H9 (cell line): ENCODE measurements around the gene DNM2. TPM values are rescaled to one million over a fixed set of nuclear protein-coding genes. Genes with fewer than 3 reads are reported as not detected.

Experiments
- DNase-seq: peaks from one replicate; pipeline ENCODE4 v3.0.0-alpha.2; 2017
- H2AFZ ChIP-seq: one replicate; pipeline ENCODE4 v1.6.1; 2013; ENCODE audit warnings: mild to moderate bottlenecking, low read length, control low read depth, moderate library complexity
- H2AK5ac ChIP-seq: 2 replicates; pipeline ENCODE4 v1.6.1; 2013; ENCODE audit warnings: low read length, control low read depth, mixed read lengths; ENCODE audit not compliant: insufficient read length
- H2BK120ac ChIP-seq: one replicate; pipeline ENCODE4 v1.6.1; 2013; ENCODE audit warnings: low read depth, mild to moderate bottlenecking, low read length, control low read depth, inconsistent platforms; ENCODE audit not compliant: poor library complexity, severe bottlenecking
- H2BK12ac ChIP-seq: 2 replicates; pipeline ENCODE4 v1.6.1; 2013; ENCODE audit warnings: low read length, control low read depth, mixed read lengths, low read depth; ENCODE audit not compliant: insufficient read length
- H2BK15ac ChIP-seq: 2 replicates; pipeline ENCODE4 v1.6.1; 2013; ENCODE audit warnings: low read depth, low read length, control low read depth
- H2BK20ac ChIP-seq: one replicate; pipeline ENCODE4 v1.6.1; 2013; ENCODE audit warnings: low read depth, mild to moderate bottlenecking, low read length, control low read depth, inconsistent platforms; ENCODE audit not compliant: poor library complexity, severe bottlenecking
- H2BK5ac ChIP-seq: 2 replicates; pipeline ENCODE4 v1.6.1; 2013; ENCODE audit warnings: low read length, control low read depth, mixed read lengths; ENCODE audit not compliant: insufficient read length
- H3K14ac ChIP-seq: 2 replicates; pipeline ENCODE4 v1.6.1; 2013; ENCODE audit warnings: low read length, control low read depth; ENCODE audit not compliant: insufficient read depth
- H3K18ac ChIP-seq: 2 replicates; pipeline ENCODE4 v1.6.1; 2013; ENCODE audit warnings: low read depth, mild to moderate bottlenecking, mixed read lengths, low read length, control low read depth; ENCODE audit not compliant: insufficient read length
- H3K23ac ChIP-seq: 2 replicates; pipeline ENCODE4 v1.6.1; 2013; ENCODE audit warnings: low read length, control low read depth, mixed read lengths, low read depth; ENCODE audit not compliant: insufficient read length
- H3K23me2 ChIP-seq: 2 replicates; pipeline ENCODE4 v1.6.1; 2013; ENCODE audit warnings: low read depth, mild to moderate bottlenecking, mixed read lengths, low read length, control low read depth; ENCODE audit not compliant: insufficient read length, poor library complexity, severe bottlenecking
- H3K27ac ChIP-seq: 2 replicates; pipeline ENCODE4 v1.5.1; 2013; ENCODE audit warnings: low read length, control low read depth, mixed read lengths, low read depth; ENCODE audit not compliant: insufficient read length
- H3K27me3 ChIP-seq: 2 replicates; pipeline ENCODE4 v1.6.1; 2013; ENCODE audit warnings: low read length, control low read depth, inconsistent platforms; ENCODE audit not compliant: insufficient read depth
- H3K4ac ChIP-seq: 2 replicates; pipeline ENCODE4 v1.6.1; 2013; ENCODE audit warnings: low read depth, mild to moderate bottlenecking, control low read depth, inconsistent platforms, low read length, moderate library complexity
- H3K4me1 ChIP-seq: 2 replicates; pipeline ENCODE4 v1.6.1; 2013; ENCODE audit warnings: low read length, control low read depth, inconsistent platforms; ENCODE audit not compliant: insufficient read depth
- H3K4me2 ChIP-seq: 2 replicates; pipeline ENCODE4 v1.6.1; 2013; ENCODE audit warnings: low read length, control low read depth, mixed read lengths; ENCODE audit not compliant: insufficient read length, insufficient read depth
- H3K56ac ChIP-seq: 2 replicates; pipeline ENCODE4 v1.6.1; 2013; ENCODE audit warnings: low read depth, mild to moderate bottlenecking, mixed read lengths, low read length, control low read depth; ENCODE audit not compliant: insufficient read length
- H3K79me1 ChIP-seq: 2 replicates; pipeline ENCODE4 v1.6.1; 2013; ENCODE audit warnings: low read depth, mild to moderate bottlenecking, moderate library complexity, low read length, control low read depth, inconsistent platforms; ENCODE audit not compliant: insufficient read depth, poor library complexity, severe bottlenecking
- H3K79me2 ChIP-seq: 2 replicates; pipeline ENCODE4 v1.6.1; 2013; ENCODE audit warnings: low read length, control low read depth, inconsistent platforms; ENCODE audit not compliant: insufficient read depth
- H3K9ac ChIP-seq: 2 replicates; pipeline ENCODE4 v1.6.1; 2013; ENCODE audit warnings: low read length, control low read depth, mixed read lengths; ENCODE audit not compliant: insufficient read length; ENCODE audit errors: extremely low read depth
- H3K9me3 ChIP-seq: one replicate; pipeline ENCODE4 v1.6.1; 2013; ENCODE audit warnings: low read depth, low read length, inconsistent platforms; ENCODE audit not compliant: control insufficient read depth
- H3T11ph ChIP-seq: one replicate; pipeline ENCODE4 v1.6.1; 2013; ENCODE audit warnings: mild to moderate bottlenecking, low read length, control low read depth, inconsistent platforms
- H4K20me1 ChIP-seq: one replicate; pipeline ENCODE4 v1.6.1; 2013; ENCODE audit not compliant: control insufficient read depth, insufficient read length, insufficient read depth
- H4K5ac ChIP-seq: 2 replicates; pipeline ENCODE4 v1.6.1; 2013; ENCODE audit warnings: low read depth, mild to moderate bottlenecking, mixed read lengths, low read length, control low read depth; ENCODE audit not compliant: insufficient read length
- H4K8ac ChIP-seq: replicated peaks from 2 replicates; pipeline ENCODE4 v1.6.1; 2013; ENCODE audit warnings: low read length, control low read depth, mixed read lengths, low read depth; ENCODE audit not compliant: insufficient read length
- H4K91ac ChIP-seq: 2 replicates; pipeline ENCODE4 v1.6.1; 2013; ENCODE audit warnings: low read depth, mild to moderate bottlenecking, moderate library complexity, mixed read lengths, low read length, control low read depth; ENCODE audit not compliant: insufficient read length
- H3K27ac Mint-ChIP-seq, 3 experiments: 2 replicates in 2 of 3; 3 replicates in 1 of 3; pipeline ENCODE4 v1.8.0; 2020 to 2021; ENCODE audit warnings: mixed read lengths in 3 of 3, mild to moderate bottlenecking in 1 of 3, moderate library complexity in 1 of 3
- H3K27me3 Mint-ChIP-seq: 2 replicates; pipeline ENCODE4 v1.8.0; 2021; ENCODE audit warnings: low read depth, mild to moderate bottlenecking, moderate library complexity, mixed read lengths
- H3K36me3 Mint-ChIP-seq, 3 experiments: 2 replicates in 2 of 3; 3 replicates in 1 of 3; pipeline ENCODE4 v1.8.0; 2020 to 2021; ENCODE audit warnings: low read depth in 3 of 3, mixed read lengths in 3 of 3; ENCODE audit not compliant: insufficient read depth in 1 of 3
- H3K4me1 Mint-ChIP-seq, 2 experiments: 2 replicates each; pipeline ENCODE4 v1.8.0; 2020; ENCODE audit warnings: mixed read lengths in 2 of 2
- H3K4me3 Mint-ChIP-seq, 2 experiments: 2 replicates in 1 of 2; 3 replicates in 1 of 2; pipeline ENCODE4 v1.8.0; 2020 to 2021; ENCODE audit warnings: mild to moderate bottlenecking in 2 of 2, mixed read lengths in 2 of 2, moderate library complexity in 1 of 2
- H3K9me3 Mint-ChIP-seq, 2 experiments: 2 replicates in 1 of 2; 3 replicates in 1 of 2; pipeline ENCODE4 v1.8.0; 2020; ENCODE audit warnings: mild to moderate bottlenecking in 2 of 2, mixed read lengths in 2 of 2, moderate library complexity in 1 of 2
- WGBS: extraction: QIAGEN DNeasy Blood & Tissue Kit; methylation state at CpG from one replicate; pipeline ENCODE4 v1.1.7; 2013; ENCODE audit warnings: missing lambda C conversion rate, low lambda C conversion rate, mixed read lengths; ENCODE audit not compliant: insufficient read length; ENCODE audit errors: extremely low coverage; 5-methylcytosine and 5-hydroxymethylcytosine counted together
- total RNA-seq: library from RNA; stranded (reverse); gene quantifications from 2 replicates; pipeline ENCODE4 v1.2.1, GENCODE V29; 2021
- TF ChIP-seq, protein P1 (sequence below): fragments of 200-600 bp; sonication (generic); conservative IDR thresholded peaks from 3 replicates; pipeline ENCODE4 v1.8.0; 2021; ENCODE audit warnings: antibody characterized with exemption, mild to moderate bottlenecking

Gene DNM2
- total RNA-seq, 1 experiment from 2014 or later: 152 TPM

DNA sequence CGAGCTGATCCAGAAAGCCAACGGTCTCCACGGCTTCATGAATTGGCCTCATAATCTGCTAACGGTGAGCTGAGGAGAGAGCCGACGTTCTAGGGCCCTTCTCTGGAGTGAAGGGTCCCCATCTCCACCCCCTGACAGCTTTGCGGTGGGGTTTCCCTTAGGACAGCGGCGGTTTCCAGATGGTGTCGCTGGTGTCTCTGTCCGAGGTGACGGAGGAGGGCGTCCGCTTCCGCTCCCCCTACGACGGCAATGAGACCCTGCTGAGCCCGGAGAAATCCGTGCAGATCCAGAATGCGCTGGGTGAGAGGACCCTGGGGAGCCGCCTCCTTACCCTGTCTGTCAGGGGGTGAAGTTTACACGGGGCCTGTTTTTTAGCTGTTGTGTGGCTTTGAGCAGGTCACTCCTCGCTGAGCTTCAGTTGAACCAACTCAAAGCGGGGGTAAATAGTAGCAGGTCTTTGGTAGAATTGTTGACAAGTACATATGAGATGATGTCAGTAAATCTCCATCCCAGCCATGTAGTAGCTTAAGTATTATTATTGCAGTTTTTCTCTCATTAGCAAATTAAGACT, 15.8 kb upstream of the DNM2 start:
- Histone ChIP-seq H3K23ac (no peak overlapping the region), H2BK15ac (no peak overlapping the region), H4K20me1 (no peaks in the 10 kb centered on the region), H3K27ac (no peak overlapping the region), H3K4me2 (peak overlapping the region; percentile 97), H3K4ac (no peak overlapping the region), H2BK120ac (no peak overlapping the region), H4K5ac (no peak overlapping the region), H3K4me1 (no peaks in the 10 kb centered on the region; the same call in 1 of the 2 replicates), H3K79me1 (no peaks in the 10 kb centered on the region), H3K18ac (peak overlapping the region; percentile 42), H4K91ac (no peak overlapping the region), H4K8ac (no peak overlapping the region), H2AFZ (no peak overlapping the region), H3K9ac (peak overlapping the region; percentile 88), H2BK20ac (no peak overlapping the region), H3K9me3 (no peaks in the 10 kb centered on the region), H2BK12ac (no peak overlapping the region), H2AK5ac (no peak overlapping the region), H3K14ac (peak overlapping the region; percentile 90; the same call in 1 of the 2 replicates), H3K56ac (no peak overlapping the region), H3K27me3 (no peaks in the 10 kb centered on the region), H3T11ph (no peak overlapping the region), H3K23me2 (peaks cover 10% of the 10 kb centered on the region), H2BK5ac (no peak overlapping the region), H3K79me2 (no peaks in the 10 kb centered on the region)
- Mint-ChIP-seq H3K9me3 (no peaks in the 10 kb centered on the region), H3K4me1 (peaks cover 7 to 10% of the 10 kb centered on the region in 2 experiments; a peak in 3 of 4 replicates), H3K27ac (peak overlapping the region in 2 of 3 experiments; percentile 23 to 94; a peak in 3 of 7 replicates), H3K27me3 (peaks cover 8% of the 10 kb centered on the region), H3K36me3 (peaks cover 3 to 7% (median 3%) of the 10 kb centered on the region in 3 experiments; a peak in 6 of 7 replicates), H3K4me3 (peak overlapping the region; percentile 89 to 93)
- TF ChIP-seq, protein P1, sequence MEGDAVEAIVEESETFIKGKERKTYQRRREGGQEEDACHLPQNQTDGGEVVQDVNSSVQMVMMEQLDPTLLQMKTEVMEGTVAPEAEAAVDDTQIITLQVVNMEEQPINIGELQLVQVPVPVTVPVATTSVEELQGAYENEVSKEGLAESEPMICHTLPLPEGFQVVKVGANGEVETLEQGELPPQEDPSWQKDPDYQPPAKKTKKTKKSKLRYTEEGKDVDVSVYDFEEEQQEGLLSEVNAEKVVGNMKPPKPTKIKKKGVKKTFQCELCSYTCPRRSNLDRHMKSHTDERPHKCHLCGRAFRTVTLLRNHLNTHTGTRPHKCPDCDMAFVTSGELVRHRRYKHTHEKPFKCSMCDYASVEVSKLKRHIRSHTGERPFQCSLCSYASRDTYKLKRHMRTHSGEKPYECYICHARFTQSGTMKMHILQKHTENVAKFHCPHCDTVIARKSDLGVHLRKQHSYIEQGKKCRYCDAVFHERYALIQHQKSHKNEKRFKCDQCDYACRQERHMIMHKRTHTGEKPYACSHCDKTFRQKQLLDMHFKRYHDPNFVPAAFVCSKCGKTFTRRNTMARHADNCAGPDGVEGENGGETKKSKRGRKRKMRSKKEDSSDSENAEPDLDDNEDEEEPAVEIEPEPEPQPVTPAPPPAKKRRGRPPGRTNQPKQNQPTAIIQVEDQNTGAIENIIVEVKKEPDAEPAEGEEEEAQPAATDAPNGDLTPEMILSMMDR: no peak; the same call in 2 of the 3 replicates
- no CpG with 5 or more reads among the region's 24 CpGs for WGBS
- peak; percentile 65 for DNase-seq
